ENCODE results near the gene SPRN.

DNA sequence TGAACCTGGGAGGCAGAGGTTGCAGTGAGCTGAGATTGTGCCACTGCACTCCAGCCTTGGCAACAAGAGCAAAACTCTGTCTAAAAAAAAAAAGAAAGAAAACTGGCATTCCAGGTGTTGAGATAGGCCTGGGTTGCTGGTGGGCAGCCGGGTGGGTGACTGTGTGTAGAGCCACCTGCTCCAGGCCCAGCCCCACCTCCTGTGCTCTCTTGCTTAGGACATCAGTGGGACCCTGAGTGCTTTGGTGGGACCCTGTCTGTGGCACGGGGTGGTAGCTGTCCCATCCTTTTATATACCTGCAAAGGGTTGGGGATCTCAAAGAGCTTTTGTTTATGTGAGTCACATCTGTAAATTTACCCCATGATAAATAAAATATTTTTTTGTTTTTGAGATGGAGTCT, 39.2 kb downstream of the SPRN start:
- TF ChIP-seq, protein P1, sequence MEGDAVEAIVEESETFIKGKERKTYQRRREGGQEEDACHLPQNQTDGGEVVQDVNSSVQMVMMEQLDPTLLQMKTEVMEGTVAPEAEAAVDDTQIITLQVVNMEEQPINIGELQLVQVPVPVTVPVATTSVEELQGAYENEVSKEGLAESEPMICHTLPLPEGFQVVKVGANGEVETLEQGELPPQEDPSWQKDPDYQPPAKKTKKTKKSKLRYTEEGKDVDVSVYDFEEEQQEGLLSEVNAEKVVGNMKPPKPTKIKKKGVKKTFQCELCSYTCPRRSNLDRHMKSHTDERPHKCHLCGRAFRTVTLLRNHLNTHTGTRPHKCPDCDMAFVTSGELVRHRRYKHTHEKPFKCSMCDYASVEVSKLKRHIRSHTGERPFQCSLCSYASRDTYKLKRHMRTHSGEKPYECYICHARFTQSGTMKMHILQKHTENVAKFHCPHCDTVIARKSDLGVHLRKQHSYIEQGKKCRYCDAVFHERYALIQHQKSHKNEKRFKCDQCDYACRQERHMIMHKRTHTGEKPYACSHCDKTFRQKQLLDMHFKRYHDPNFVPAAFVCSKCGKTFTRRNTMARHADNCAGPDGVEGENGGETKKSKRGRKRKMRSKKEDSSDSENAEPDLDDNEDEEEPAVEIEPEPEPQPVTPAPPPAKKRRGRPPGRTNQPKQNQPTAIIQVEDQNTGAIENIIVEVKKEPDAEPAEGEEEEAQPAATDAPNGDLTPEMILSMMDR (IDR thresholded peaks at IDR 0.05; ENCODE audit: low read length) = no peak
- TF ChIP-seq EZH2 (optimal IDR thresholded peaks at IDR 0.05; ENCODE audit: low read depth, low read length) = no peak
